ENCODE data around the gene CCNYL1.

DNA sequence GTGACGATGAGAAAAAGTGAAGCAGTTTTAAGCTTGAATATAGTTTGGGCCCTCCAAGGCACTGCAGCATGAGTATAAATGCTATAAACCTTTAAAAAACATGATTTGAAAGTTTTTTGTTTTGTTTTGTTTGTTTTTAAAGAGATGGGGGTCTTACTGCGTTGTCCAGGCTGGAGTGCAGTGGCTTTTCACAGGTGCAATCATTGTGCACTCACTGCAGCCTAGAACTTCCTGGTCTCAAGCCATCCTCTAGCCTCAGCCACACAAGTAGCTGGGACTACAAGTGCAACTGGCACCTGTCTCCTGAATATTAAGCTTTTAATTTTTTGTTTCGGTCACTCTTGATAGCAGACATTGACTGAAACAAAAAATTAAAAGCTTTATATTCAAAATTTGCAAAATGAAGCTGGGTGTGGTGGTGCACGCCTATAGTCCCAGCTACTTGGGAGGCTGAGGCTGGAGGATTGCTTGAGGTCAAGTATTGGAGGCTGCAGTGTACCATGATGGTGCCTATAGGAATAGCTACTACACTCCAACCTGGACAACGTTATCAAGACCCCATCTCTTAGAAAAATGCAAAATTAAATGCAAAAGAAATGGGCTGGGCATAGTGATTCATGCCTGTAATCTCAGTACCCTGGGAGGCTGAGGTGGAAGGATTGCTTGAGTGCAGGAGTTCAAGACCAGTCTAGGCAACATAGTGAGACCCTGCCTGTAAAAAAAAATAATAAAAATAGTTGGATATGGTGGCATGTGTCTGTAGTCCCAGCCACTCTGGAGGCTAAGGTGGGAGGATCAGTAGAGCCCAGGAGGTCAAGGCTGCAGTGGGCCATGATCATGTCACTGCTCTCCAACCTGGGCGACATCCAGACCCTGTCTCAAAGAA is 43.3 kb downstream of the CCNYL1 start:
- TF ChIP-seq POLR2AphosphoS5 (IDR thresholded peaks at IDR 0.05) (no peak), CTCF (IDR thresholded peaks at IDR 0.05; ENCODE audit: poor library complexity, severe bottlenecking) (no peak), RAD21 (conservative IDR thresholded peaks at IDR 0.05) (no peak), TAF1 (IDR thresholded peaks at IDR 0.05; ENCODE audit: low read depth) (no peak), EZH2 (IDR thresholded peaks at IDR 0.05; ENCODE audit: borderline replicate concordance, insufficient read depth, low read length, poor library complexity, severe bottlenecking) (no peak), MXI1 (conservative IDR thresholded peaks at IDR 0.05; ENCODE audit: poor library complexity, severe bottlenecking) (no peak), SMC3 (conservative IDR thresholded peaks at IDR 0.05; ENCODE audit: poor library complexity) (no peak)

Data from neural cell (in vitro differentiated cells).